H1 (cell line): ENCODE measurements around the gene PIGS. TPM values are rescaled to one million over a fixed set of nuclear protein-coding genes. Genes with fewer than 3 reads are reported as not detected.

Experiments used
- CTCF ChIA-PET: fragments of 300-600 bp; sonication (Branson Sonifier 250); formaldehyde crosslinking; loops from one replicate; lab custom pipeline; 2021; ENCODE audit not compliant: partially characterized antibody; lab: Charles Lee
- POLR2A ChIA-PET: fragments of 300-600 bp; sonication (Branson Sonifier 250); formaldehyde crosslinking; loops from one replicate; lab custom pipeline; 2021; ENCODE audit warnings: inconsistent platforms; ENCODE audit not compliant: partially characterized antibody; lab: Charles Lee
- DNase-seq, 2 experiments: peaks; one replicate each; pipeline versions ENCODE4 v3.0.0 to v3.0.0-alpha.2; 2010 to 2022; ENCODE audit warnings: low spot score in 2 of 2, low read depth in 1 of 2, mixed read lengths in 1 of 2
- FAIRE-seq: peaks from 2 replicates; lab custom pipeline; 2011; peaks lifted over from hg19 to GRCh38; lab: Jason Lieb, UNC
- H2AFZ ChIP-seq: 2 replicates; pipeline ENCODE4 v1.8.1; 2012; ENCODE audit warnings: low read length, inconsistent platforms
- H2AK5ac ChIP-seq: 2 replicates; pipeline ENCODE4 v1.6.1; 2013; ENCODE audit warnings: low read depth, low read length
- H2BK120ac ChIP-seq: replicated peaks from 2 replicates; pipeline ENCODE3; 2013; ENCODE audit warnings: low read depth, low read length, inconsistent platforms
- H2BK12ac ChIP-seq: 2 replicates; pipeline ENCODE4 v1.6.1; 2013; ENCODE audit warnings: low read depth, low read length
- H2BK15ac ChIP-seq: 2 replicates; pipeline ENCODE4 v1.6.1; 2013; ENCODE audit warnings: low read length
- H2BK20ac ChIP-seq: 2 replicates; pipeline ENCODE4 v1.6.1; 2013; ENCODE audit warnings: low read length
- H2BK5ac ChIP-seq: 2 replicates; pipeline ENCODE4 v1.6.1; 2013; ENCODE audit warnings: low read depth, low read length
- H3K14ac ChIP-seq: 2 replicates; pipeline ENCODE4 v1.6.1; 2013; ENCODE audit warnings: inconsistent platforms; ENCODE audit not compliant: insufficient read length
- H3K18ac ChIP-seq: 2 replicates; pipeline ENCODE4 v1.6.1; 2013; ENCODE audit warnings: low read length; ENCODE audit errors: extremely low read depth
- H3K23ac ChIP-seq: 2 replicates; pipeline ENCODE4 v1.6.1; 2013; ENCODE audit warnings: inconsistent platforms; ENCODE audit not compliant: insufficient read length
- H3K23me2 ChIP-seq: 2 replicates; pipeline ENCODE4 v1.6.1; 2013; ENCODE audit warnings: low read depth, low read length
- H3K27ac ChIP-seq: 2 replicates; pipeline ENCODE4 v1.6.1; 2011; ENCODE audit warnings: low read depth, low read length, inconsistent platforms
- H3K27me3 ChIP-seq, 4 experiments: replicated peaks in 1 of 4; 1 replicate in 1 of 4; 2 replicates in 3 of 4; pipeline versions ENCODE4 v1.6.1 to v1.8.1; 2011 to 2013; ENCODE audit warnings: low read length in 3 of 4, mild to moderate bottlenecking in 3 of 4, inconsistent platforms in 2 of 4, mixed read lengths in 2 of 4, moderate library complexity in 1 of 4; ENCODE audit not compliant: control insufficient read depth in 3 of 4, insufficient read depth in 3 of 4; ENCODE audit errors: extremely low read depth in 1 of 4
- H3K36me3 ChIP-seq, 4 experiments: 2 replicates each; pipeline versions ENCODE4 v1.6.1 to v1.8.1; 2011 to 2013; ENCODE audit warnings: mild to moderate bottlenecking in 4 of 4, low read length in 3 of 4, moderate library complexity in 2 of 4, control low read depth in 1 of 4, inconsistent platforms in 1 of 4; ENCODE audit not compliant: insufficient read depth in 4 of 4, control insufficient read depth in 2 of 4
- H3K4ac ChIP-seq: replicated peaks from 2 replicates; pipeline ENCODE3; 2013; ENCODE audit warnings: low read length, low read depth, mixed read lengths, inconsistent platforms; ENCODE audit not compliant: insufficient read length
- H3K4me1 ChIP-seq, 4 experiments: replicated peaks in 1 of 4; 1 replicate in 1 of 4; 2 replicates in 3 of 4; pipeline versions ENCODE4 v1.6.1 to v1.8.1; 2011 to 2013; ENCODE audit warnings: low read length in 3 of 4, inconsistent platforms in 2 of 4, mixed read lengths in 1 of 4; ENCODE audit not compliant: insufficient read depth in 4 of 4, control insufficient read depth in 3 of 4
- H3K4me2 ChIP-seq, 2 experiments: 2 replicates each; pipeline versions ENCODE4 v1.6.1 to v1.8.1; 2011 to 2013; ENCODE audit warnings: low read depth in 2 of 2, low read length in 2 of 2, control low read depth in 1 of 2, inconsistent platforms in 1 of 2, mild to moderate bottlenecking in 1 of 2; ENCODE audit not compliant: insufficient read depth in 1 of 2
- H3K4me3 ChIP-seq, 4 experiments: fragments of 200-600, 300-600 bp in 1 of 4; sonication (generic), shearing (Covaris generic), sonication (Bioruptor Twin) in 1 of 4; 2 replicates each; pipeline versions ENCODE4 v1.5.1 to v1.8.1; 2011 to 2016; ENCODE audit warnings: low read length in 4 of 4, low read depth in 3 of 4, control low read depth in 2 of 4, inconsistent platforms in 2 of 4, mild to moderate bottlenecking in 2 of 4, mixed read lengths in 1 of 4, moderate library complexity in 1 of 4; ENCODE audit not compliant: insufficient read depth in 2 of 4; ENCODE audit errors: extremely low read depth in 1 of 4
- H3K56ac ChIP-seq: replicated peaks from 2 replicates; pipeline ENCODE3; 2013; ENCODE audit warnings: low read depth, mild to moderate bottlenecking, mixed read lengths, low read length, inconsistent platforms; ENCODE audit not compliant: insufficient read length
- H3K79me1 ChIP-seq: 2 replicates; pipeline ENCODE4 v1.6.1; 2013; ENCODE audit warnings: low read depth, low read length, control low read depth
- H3K79me2 ChIP-seq, 2 experiments: 2 replicates each; pipeline versions ENCODE4 v1.6.1 to v1.8.1; 2012 to 2013; ENCODE audit warnings: low read length in 2 of 2, mild to moderate bottlenecking in 2 of 2, inconsistent platforms in 1 of 2; ENCODE audit not compliant: insufficient read depth in 2 of 2, control insufficient read depth in 1 of 2
- H3K9ac ChIP-seq, 4 experiments: replicated peaks in 1 of 4; 1 replicate in 1 of 4; 2 replicates in 3 of 4; pipeline versions ENCODE4 v1.6.1 to v1.8.1; 2011 to 2013; ENCODE audit warnings: low read depth in 3 of 4, low read length in 3 of 4, control low read depth in 2 of 4, mild to moderate bottlenecking in 2 of 4, moderate library complexity in 2 of 4, inconsistent platforms in 1 of 4; ENCODE audit errors: extremely low read depth in 1 of 4
- H3K9me3 ChIP-seq, 2 experiments: 2 replicates each; pipeline versions ENCODE4 v1.6.1 to v1.8.1; 2012 to 2013; ENCODE audit warnings: mild to moderate bottlenecking in 2 of 2, moderate library complexity in 2 of 2, control low read depth in 1 of 2, inconsistent platforms in 1 of 2, low read depth in 1 of 2, low read length in 1 of 2, mixed read lengths in 1 of 2; ENCODE audit not compliant: insufficient read depth in 2 of 2
- H4K20me1 ChIP-seq, 2 experiments: replicated peaks in 1 of 2; 2 replicates each; pipeline versions ENCODE3 to v1.8.1; 2011 to 2013; ENCODE audit warnings: inconsistent platforms in 2 of 2, low read length in 2 of 2, mild to moderate bottlenecking in 1 of 2; ENCODE audit not compliant: insufficient read depth in 2 of 2, control insufficient read depth in 1 of 2
- H4K5ac ChIP-seq: 2 replicates; pipeline ENCODE4 v1.6.1; 2013; ENCODE audit warnings: low read length, low read depth, mixed read lengths, inconsistent platforms; ENCODE audit not compliant: insufficient read length
- H4K8ac ChIP-seq: 2 replicates; pipeline ENCODE4 v1.8.0; 2013; ENCODE audit warnings: mild to moderate bottlenecking, moderate library complexity, low read length, inconsistent platforms; ENCODE audit not compliant: insufficient read depth; ENCODE audit errors: extremely low read depth
- H4K91ac ChIP-seq: replicated peaks from 2 replicates; pipeline ENCODE3; 2013; ENCODE audit warnings: low read length, mixed read lengths, inconsistent platforms; ENCODE audit not compliant: insufficient read length
- BRCA1 ChIP-seq: IDR thresholded peaks from 2 replicates; pipeline ENCODE4 v1.6.1; 2012; ENCODE audit warnings: low read depth, low read length, improper control_type of control experiment
- CTBP2 ChIP-seq: IDR thresholded peaks from 2 replicates; pipeline ENCODE4 v1.7.0; 2011; ENCODE audit warnings: borderline replicate concordance, mild to moderate bottlenecking, moderate library complexity, mixed read lengths, low read length; ENCODE audit not compliant: insufficient read depth, insufficient read length
- EGR1 ChIP-seq: IDR thresholded peaks from 2 replicates; pipeline ENCODE4 v1.6.1; 2011; ENCODE audit warnings: low read depth, low read length, borderline replicate concordance
- HDAC2 ChIP-seq, 2 experiments: fragments of 300-600 bp in 1 of 2; sonication (generic) in 1 of 2; IDR thresholded peaks; 2 replicates each; pipeline ENCODE4 v1.6.1; 2011 to 2012; ENCODE audit warnings: low read depth in 2 of 2, low read length in 2 of 2, mild to moderate bottlenecking in 2 of 2, moderate library complexity in 2 of 2, borderline replicate concordance in 1 of 2, inconsistent platforms in 1 of 2
- HDAC6 ChIP-seq: IDR thresholded peaks from one replicate; pipeline ENCODE4 v1.7.1; 2012; ENCODE audit warnings: low read depth, mild to moderate bottlenecking, inconsistent platforms, low read length, moderate library complexity
- KDM1A ChIP-seq: fragments of 200-600, 300-600 bp; sonication (generic); IDR thresholded peaks from 2 replicates; pipeline ENCODE4 v1.7.1; 2016; ENCODE audit warnings: mild to moderate bottlenecking, low read length, borderline replicate concordance
- RFX5 ChIP-seq: IDR thresholded peaks from 2 replicates; pipeline ENCODE4 v1.6.1; 2011; ENCODE audit warnings: low read depth, low read length, improper control_type of control experiment, borderline replicate concordance
- SIN3A ChIP-seq, 2 experiments: IDR thresholded peaks in 1 of 2; conservative IDR thresholded peaks in 1 of 2; 2 replicates each; pipeline ENCODE4 v1.6.1; 2011 to 2012; ENCODE audit warnings: low read length in 2 of 2, improper control_type of control experiment in 1 of 2, low read depth in 1 of 2, mild to moderate bottlenecking in 1 of 2
- SUZ12 ChIP-seq: fragments of 200-600 bp; sonication (generic); IDR thresholded peaks from 2 replicates; pipeline ENCODE4 v1.6.1; 2012; ENCODE audit warnings: mild to moderate bottlenecking, inconsistent platforms, low read length, moderate library complexity, mixed read lengths
- TAF7 ChIP-seq: optimal IDR thresholded peaks from 2 replicates; pipeline ENCODE3; 2011; ENCODE audit warnings: low read depth, mild to moderate bottlenecking, inconsistent platforms, low read length, moderate library complexity, borderline replicate concordance
- WGBS, 2 experiments: shearing (Covaris generic) in 1 of 2; methylation state at CpG; one replicate each; pipeline versions ENCODE4 v1.1.6 to v1.1.7; 2013 to 2015; ENCODE audit warnings: low lambda C conversion rate in 2 of 2, mixed read lengths in 2 of 2, inconsistent platforms in 1 of 2, low coverage in 1 of 2, missing lambda C conversion rate in 1 of 2; ENCODE audit not compliant: insufficient replicate concordance in 2 of 2, insufficient coverage in 1 of 2, insufficient read length in 1 of 2; ENCODE audit errors: extremely low coverage in 1 of 2, missing lambda C conversion rate in 1 of 2; 5-methylcytosine and 5-hydroxymethylcytosine counted together
- polyA plus RNA-seq, 7 experiments: library from polyadenylated mRNA; depleted of rRNA in 3 of 7; stranded (reverse) in 5 of 7; unstranded in 2 of 7; fragments of >200 nt in 5 of 7; fragments of 200-250 nt in 2 of 7; gene quantifications; 1 replicate in 5 of 7; 2 replicates in 1 of 7; 4 replicates in 1 of 7; pipeline versions ENCODE4 v1.2.1 to v1.2.3, GENCODE V29; 2011 to 2013; ENCODE audit warnings: missing spikeins in 2 of 7, mixed read lengths in 2 of 7
- total RNA-seq: library from RNA; stranded (reverse); fragmentation: NEBNext Ultra II Directional; extraction: Animal tissue kit (Norgen Biotek cat#: 25700); gene quantifications from 2 replicates; pipeline ENCODE4 v1.2.1, GENCODE V29; 2021

PIGS gene
- total and polyA plus RNA-seq, 2 of the 8 experiments (the other 6 are each of a cell fraction or from before 2014, with no cell fraction given): 44.3 to 50.6 TPM

DNA sequence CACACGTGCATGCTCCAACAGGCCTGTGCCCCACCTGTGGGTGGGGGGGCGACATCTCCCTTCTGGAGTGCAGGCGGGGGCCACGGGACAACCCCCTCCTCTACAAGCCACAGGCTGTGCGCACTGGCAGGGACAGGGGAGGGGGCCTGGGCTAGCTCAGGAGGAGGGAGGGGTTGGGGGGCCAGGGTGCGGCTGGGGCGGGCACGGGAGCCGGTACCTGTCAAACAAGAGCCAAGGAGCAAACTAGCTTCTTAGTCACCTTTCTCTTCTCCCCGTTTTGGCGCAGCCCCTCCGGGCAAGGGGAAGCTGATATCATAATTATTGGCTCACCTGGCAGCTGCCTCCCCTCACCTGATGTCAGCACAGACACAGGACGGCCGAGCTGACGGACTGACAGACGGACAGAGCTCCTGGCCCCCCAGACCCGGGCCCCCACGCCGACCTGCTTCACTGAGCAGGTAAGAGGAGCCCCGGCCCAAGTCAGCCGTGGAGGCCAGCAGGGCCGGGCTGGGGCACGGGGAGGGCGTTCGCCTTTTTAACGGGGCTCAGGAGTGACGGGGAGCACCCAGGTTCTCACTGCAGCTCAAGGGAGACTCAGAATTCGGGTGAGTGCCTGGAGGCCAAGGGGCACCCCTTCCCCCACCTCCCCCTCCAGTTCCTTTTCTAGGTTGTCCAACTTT is 65.2 kb downstream of the PIGS start, which contains the start of gene FOXN1:
TSS of gene FOXN1 (plus strand) at position 363 of the 680 bp plus-strand sequence. CDS start 17,622 bp downstream, outside the sequence.
- peak within 1 kb of the TSS; percentile 50; the same call in 1 of the 2 replicates for H2BK12ac ChIP-seq
- H3K18ac ChIP-seq: no peak within 1 kb of the TSS
- H3K23ac ChIP-seq: no peak within 1 kb of the TSS
- H2AK5ac ChIP-seq: no peak within 1 kb of the TSS; the same call in 1 of the 2 replicates
- no peaks in the 10 kb centered on the region for H4K20me1 ChIP-seq
- CTCF ChIA-PET: interaction anchor here (1.0 to 21.4 kb wide), 3 partner anchors 8 to 37 kb away, joined by 3 to 547 read pairs (median 8); no protein-coding TSS in a partner anchor
- H3K4me1 ChIP-seq: peaks cover 0 to 20% (median 10%) of the 10 kb centered on the region in 4 experiments; a peak in 6 of 7 replicates
- no peak within 1 kb of the TSS for H3K27ac ChIP-seq
- peak within 1 kb of the TSS; percentile 12; the same call in 1 of the 2 replicates for H4K8ac ChIP-seq
- WGBS, 2 experiments: 87% methylated on average over 18 of the region's 28 CpGs; no CpG with 5 or more reads in 1 of the 2 experiments
- POLR2A ChIA-PET: interaction anchor here (0.6 to 1.5 kb wide), 3 partner anchors 41 to 267 kb away, joined by 3 to 4 read pairs (median 4); partner anchors contain the start of gene POLDIP2
- H3K23me2 ChIP-seq: peaks cover 2% of the 10 kb centered on the region; the same call in 1 of the 2 replicates
- H3K27me3 ChIP-seq: peaks cover 0 to 8% (median 4%) of the 10 kb centered on the region in 4 experiments; a peak in 4 of 7 replicates
- no peaks in the 10 kb centered on the region for H3K79me2 ChIP-seq
- no peak within 1 kb of the TSS for H3K14ac ChIP-seq
- H3K4me3 ChIP-seq: no peak within 1 kb of the TSS
- H4K5ac ChIP-seq: no peak within 1 kb of the TSS
- H2BK5ac ChIP-seq: no peak within 1 kb of the TSS
- no peak within 1 kb of the TSS for H3K56ac ChIP-seq
- no peaks in the 10 kb centered on the region for H3K9me3 ChIP-seq
- no peak within 1 kb of the TSS for H2AFZ ChIP-seq
- H2BK15ac ChIP-seq: 0 out of 2 replicates have a peak within 1 kb of the TSS, but pooled peaks have one; percentile 46
- FAIRE-seq: no peak
- no peak within 1 kb of the TSS for H3K4ac ChIP-seq
- no peak within 1 kb of the TSS for H3K9ac ChIP-seq
- no peaks in the 10 kb centered on the region for H3K36me3 ChIP-seq
- peak within 1 kb of the TSS; percentile 63 for H4K91ac ChIP-seq
- H2BK20ac ChIP-seq: no peak within 1 kb of the TSS
- no peak within 1 kb of the TSS for H2BK120ac ChIP-seq
- no peak for DNase-seq
- H3K4me2 ChIP-seq: no peak within 1 kb of the TSS; a peak in 1 of 4 replicates
- no peaks in the 10 kb centered on the region for H3K79me1 ChIP-seq
- TF ChIP-seq RFX5 (no peak), HDAC2 (IDR thresholded peaks at IDR 0.05; ENCODE audit: borderline replicate concordance in 1 of 2, low read depth in 2 of 2, low read length in 2 of 2) (no peak), CTBP2 (no peak), HDAC6 (no peak), BRCA1 (no peak), SUZ12 (no peak), EGR1 (no peak), SIN3A (conservative IDR thresholded peaks at IDR 0.05 in 1 of 2, IDR thresholded peaks at IDR 0.05 in 1 of 2; ENCODE audit: low read depth in 1 of 2, low read length in 2 of 2) (no peak), TAF7 (no peak), KDM1A (no peak)
